HCT116 (cell line): Measurements from ENCODE around the gene KAZN. TPM values are rescaled to one million over a fixed set of nuclear protein-coding genes. Genes with fewer than 3 reads are reported as not detected.

Experiments
- ATAC-seq: fragments of 200-7000 bp; cut with Tn5 transposase; 2 replicates; pipeline ENCODE4 v1.9.1; 2020; ENCODE audit warnings: mild to moderate bottlenecking, moderate library complexity
- BruUV-seq: library from RNA; stranded (reverse); fragments of 400-500 nt; replicated peaks from 2 replicates; lab custom pipeline; 2021; lab: Mats Ljungman, UMichigan
- CTCF ChIA-PET: fragments of 300-600 bp; sonication (Branson Sonifier 250); formaldehyde crosslinking; loops from one replicate; lab custom pipeline; 2021; ENCODE audit warnings: antibody characterized with exemption; lab: Charles Lee
- POLR2A ChIA-PET: fragments of 300-600, 350-600 bp; sonication (Branson Sonifier 250); formaldehyde crosslinking; loops from one replicate; lab custom pipeline; 2021; ENCODE audit warnings: antibody characterized with exemption; lab: Charles Lee
- RAD21 ChIA-PET, 2 experiments: fragments of 300-600 bp; sonication (Branson Sonifier 250); formaldehyde crosslinking; loops; one replicate each; lab custom pipeline; 2023; ENCODE audit warnings: low total read pairs in 2 of 2; ENCODE audit not compliant: uncharacterized antibody in 2 of 2, unreplicated experiment in 2 of 2, low non-redundant PET in 1 of 2; lab: Charles Lee
- DNase-seq: peaks from one replicate; pipeline ENCODE4 v3.0.0-alpha.2; 2010; ENCODE audit warnings: low read depth, low spot score
- H2AFZ ChIP-seq: fragments of 200-600 bp; shearing (Covaris generic), sonication (generic); 2 replicates; pipeline ENCODE4 v1.6.1; 2017; ENCODE audit warnings: low read depth, mixed run types, mixed read lengths, antibody characterized with exemption, low read length; ENCODE audit not compliant: poor library complexity, severe bottlenecking
- H3K27ac ChIP-seq: 2 replicates; pipeline ENCODE4 v1.5.1; 2012; ENCODE audit warnings: low read depth, low read length
- H3K27me3 ChIP-seq: fragments of 200-600 bp; sonication (generic); 2 replicates; pipeline ENCODE4 v1.6.1; 2016; ENCODE audit warnings: mixed run types, low read length, mixed read lengths; ENCODE audit not compliant: insufficient read depth
- H3K36me3 ChIP-seq, 2 experiments: fragments of 200-500 bp in 1 of 2; fragments of 200-600 bp in 1 of 2; sonication (Bioruptor generic) in 1 of 2; sonication (generic) in 1 of 2; 2 replicates each; pipeline versions ENCODE4 v1.5.1 to v1.6.1; 2014 to 2016; ENCODE audit warnings: low read length in 2 of 2, inconsistent platforms in 1 of 2, mixed read lengths in 1 of 2, mixed run types in 1 of 2; ENCODE audit not compliant: insufficient read depth in 2 of 2, control insufficient read depth in 1 of 2
- H3K4me1 ChIP-seq, 2 experiments: fragments of 200-600 bp in 1 of 2; sonication (generic) in 1 of 2; 2 replicates each; pipeline versions ENCODE4 v1.5.1 to v1.6.1; 2012 to 2017; ENCODE audit warnings: low read length in 2 of 2, inconsistent platforms in 1 of 2, mild to moderate bottlenecking in 1 of 2, mixed read lengths in 1 of 2, mixed run types in 1 of 2, moderate library complexity in 1 of 2; ENCODE audit not compliant: insufficient read depth in 2 of 2, control insufficient read depth in 1 of 2
- H3K4me2 ChIP-seq: fragments of 200-600 bp; sonication (generic); 2 replicates; pipeline ENCODE4 v1.6.1; 2017; ENCODE audit warnings: mixed run types, low read length, mixed read lengths
- H3K4me3 ChIP-seq, 2 experiments: fragments of 200-600 bp in 1 of 2; sonication (generic) in 1 of 2; replicated peaks in 1 of 2; 2 replicates each; pipeline ENCODE4 v1.5.1; 2011 to 2016; ENCODE audit warnings: low read length in 2 of 2, control low read depth in 1 of 2, low read depth in 1 of 2, mild to moderate bottlenecking in 1 of 2, mixed read lengths in 1 of 2, mixed run types in 1 of 2
- H3K79me2 ChIP-seq: fragments of 200-600 bp; sonication (generic); 2 replicates; pipeline ENCODE4 v1.6.1; 2017; ENCODE audit warnings: mild to moderate bottlenecking, mixed run types, low read length, moderate library complexity, mixed read lengths; ENCODE audit not compliant: insufficient read depth
- H3K9ac ChIP-seq: fragments of 200-600 bp; sonication (generic); 2 replicates; pipeline ENCODE4 v1.6.1; 2016; ENCODE audit warnings: low read length, mixed read lengths
- H3K9me2 ChIP-seq: fragments of 200-600 bp; sonication (generic), shearing (Covaris generic); 2 replicates; pipeline ENCODE4 v1.6.1; 2017; ENCODE audit warnings: mixed run types, mild to moderate bottlenecking, moderate library complexity; ENCODE audit not compliant: insufficient read depth
- H3K9me3 ChIP-seq, 2 experiments: fragments of 200-500 bp in 1 of 2; fragments of 200-600 bp in 1 of 2; sonication (Bioruptor generic) in 1 of 2; sonication (generic) in 1 of 2; 2 replicates each; pipeline ENCODE4 v1.6.1; 2014 to 2017; ENCODE audit warnings: low read length in 2 of 2, mixed read lengths in 2 of 2, inconsistent platforms in 1 of 2, low read depth in 1 of 2, mild to moderate bottlenecking in 1 of 2, mixed run types in 1 of 2, moderate library complexity in 1 of 2; ENCODE audit not compliant: control insufficient read depth in 1 of 2, insufficient read depth in 1 of 2
- H4K20me1 ChIP-seq: fragments of 200-600 bp; sonication (generic), shearing (Covaris generic); 2 replicates; pipeline ENCODE4 v1.6.1; 2017; ENCODE audit warnings: mixed run types, mild to moderate bottlenecking, moderate library complexity; ENCODE audit not compliant: insufficient read depth
- ATF3 ChIP-seq: IDR thresholded peaks from 2 replicates; pipeline ENCODE4 v1.6.1; 2012
- CBX3 ChIP-seq: IDR thresholded peaks from 2 replicates; pipeline ENCODE4 v1.6.1; 2012; ENCODE audit warnings: low read depth
- CEBPB ChIP-seq: IDR thresholded peaks from 2 replicates; pipeline ENCODE4 v1.6.1; 2012; ENCODE audit warnings: low read depth
- EZH2 ChIP-seq: fragments of 200-600 bp; sonication (generic); IDR thresholded peaks from 2 replicates; pipeline ENCODE4 v1.6.1; 2017; ENCODE audit warnings: antibody characterized with exemption, mixed run types
- EZH2phosphoT487 ChIP-seq: fragments of 200-600 bp; IDR thresholded peaks from 2 replicates; pipeline ENCODE4 v1.6.1; 2018; ENCODE audit warnings: antibody characterized with exemption, borderline replicate concordance
- POLR2A ChIP-seq: IDR thresholded peaks from 2 replicates; pipeline ENCODE4 v1.7.0; 2011; ENCODE audit warnings: borderline replicate concordance; ENCODE audit not compliant: insufficient read depth, insufficient read length; ENCODE audit errors: extremely low read depth
- POLR2AphosphoS5 ChIP-seq: IDR thresholded peaks from 2 replicates; pipeline ENCODE4 v1.6.1; 2011; ENCODE audit warnings: mild to moderate bottlenecking, low read depth, low read length, moderate library complexity
- RAD21 ChIP-seq: IDR thresholded peaks from 2 replicates; pipeline ENCODE4 v1.6.1; 2012; ENCODE audit warnings: low read depth, mild to moderate bottlenecking
- REST ChIP-seq: IDR thresholded peaks from 2 replicates; pipeline ENCODE4 v1.6.1; 2012; ENCODE audit warnings: low read depth
- SIN3A ChIP-seq: IDR thresholded peaks from 2 replicates; pipeline ENCODE4 v1.6.1; 2012; ENCODE audit warnings: low read depth
- SP1 ChIP-seq: IDR thresholded peaks from 2 replicates; pipeline ENCODE4 v1.6.1; 2012; ENCODE audit warnings: low read depth
- TCF7L2 ChIP-seq: IDR thresholded peaks from 2 replicates; pipeline ENCODE4 v1.7.0; 2011; ENCODE audit warnings: borderline replicate concordance, inconsistent platforms; ENCODE audit not compliant: insufficient read depth, insufficient read length; ENCODE audit errors: extremely low read depth
- YY1 ChIP-seq: IDR thresholded peaks from 2 replicates; pipeline ENCODE4 v1.6.1; 2011; ENCODE audit warnings: low read length, low read depth, moderate library complexity, mild to moderate bottlenecking; ENCODE audit not compliant: insufficient replicate concordance; ENCODE audit errors: extremely low read depth
- ZNF274 ChIP-seq: fragments of 200-500 bp; sonication (Bioruptor generic); IDR thresholded peaks from 2 replicates; pipeline ENCODE4 v1.6.1; 2014; ENCODE audit warnings: mild to moderate bottlenecking, low read depth, low read length, inconsistent platforms
- intact Hi-C: fragments of 100-400 bp; cut with micrococcal nuclease; formaldehyde crosslinking; loops from 2 replicates; pipeline ENCODE4 v1.10.0; 2022
- total RNA-seq: library from RNA; stranded (reverse); gene quantifications from one replicate; pipeline ENCODE4 v1.2.1, GENCODE V29; 2021; ENCODE audit not compliant: unreplicated experiment
- TF ChIP-seq, protein P1 (sequence below), 3 experiments: fragments of 200-600 bp in 1 of 3; sonication (generic) in 1 of 3; IDR thresholded peaks in 2 of 3; conservative IDR thresholded peaks in 1 of 3; 2 replicates each; pipeline ENCODE4 v1.5.1; 2012 to 2017; ENCODE audit warnings: low read depth in 2 of 3, low read length in 2 of 3, antibody characterized with exemption in 1 of 3, borderline replicate concordance in 1 of 3, control low read depth in 1 of 3, mild to moderate bottlenecking in 1 of 3, mixed read lengths in 1 of 3, mixed run types in 1 of 3, moderate library complexity in 1 of 3; ENCODE audit not compliant: insufficient read depth in 1 of 3
- TF ChIP-seq, protein P2 (sequence below): IDR thresholded peaks from 2 replicates; pipeline ENCODE4 v1.6.1; 2011; ENCODE audit warnings: mild to moderate bottlenecking, low read length, moderate library complexity; ENCODE audit not compliant: insufficient replicate concordance; ENCODE audit errors: extremely low read depth
- TF ChIP-seq, protein P3 (sequence below): IDR thresholded peaks from 2 replicates; pipeline ENCODE4 v1.6.1; 2012

KAZN gene
- total RNA-seq, 1 experiment from 2014 or later = 13.4 TPM

GRCh38 chr1:15005116-15005515 is 406.6 kb downstream of the KAZN start:
- no peak for DNase-seq
- CTCF ChIA-PET = no interaction called here
- Histone ChIP-seq H3K79me2 (no peaks in the 10 kb centered on the region), H4K20me1 (no peaks in the 10 kb centered on the region), H3K9me3 (peaks cover 0 to 5% of the 10 kb centered on the region in 2 experiments; a peak in 1 of 4 replicates), H3K36me3 (no peaks in the 10 kb centered on the region), H3K4me3 (no peak overlapping the region)
- intact Hi-C loops = no loop called here
- TF ChIP-seq CEBPB (no peak), ATF3 (no peak), RAD21 (no peak), ZNF274 (no peak), REST (no peak), SP1 (no peak), YY1 (no peak), SIN3A (no peak), CBX3 (no peak), EZH2 (no peak), POLR2AphosphoS5 (no peak), POLR2A (no peak), EZH2phosphoT487 (no peak), TCF7L2 (no peak)
- TF ChIP-seq, protein P1, sequence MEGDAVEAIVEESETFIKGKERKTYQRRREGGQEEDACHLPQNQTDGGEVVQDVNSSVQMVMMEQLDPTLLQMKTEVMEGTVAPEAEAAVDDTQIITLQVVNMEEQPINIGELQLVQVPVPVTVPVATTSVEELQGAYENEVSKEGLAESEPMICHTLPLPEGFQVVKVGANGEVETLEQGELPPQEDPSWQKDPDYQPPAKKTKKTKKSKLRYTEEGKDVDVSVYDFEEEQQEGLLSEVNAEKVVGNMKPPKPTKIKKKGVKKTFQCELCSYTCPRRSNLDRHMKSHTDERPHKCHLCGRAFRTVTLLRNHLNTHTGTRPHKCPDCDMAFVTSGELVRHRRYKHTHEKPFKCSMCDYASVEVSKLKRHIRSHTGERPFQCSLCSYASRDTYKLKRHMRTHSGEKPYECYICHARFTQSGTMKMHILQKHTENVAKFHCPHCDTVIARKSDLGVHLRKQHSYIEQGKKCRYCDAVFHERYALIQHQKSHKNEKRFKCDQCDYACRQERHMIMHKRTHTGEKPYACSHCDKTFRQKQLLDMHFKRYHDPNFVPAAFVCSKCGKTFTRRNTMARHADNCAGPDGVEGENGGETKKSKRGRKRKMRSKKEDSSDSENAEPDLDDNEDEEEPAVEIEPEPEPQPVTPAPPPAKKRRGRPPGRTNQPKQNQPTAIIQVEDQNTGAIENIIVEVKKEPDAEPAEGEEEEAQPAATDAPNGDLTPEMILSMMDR (IDR thresholded peaks at IDR 0.05 in 2 of 3, conservative IDR thresholded peaks at IDR 0.05 in 1 of 3; ENCODE audit: borderline replicate concordance in 1 of 3, insufficient read depth in 1 of 3, low read depth in 2 of 3, low read length in 2 of 3) = no peak
- TF ChIP-seq, protein P2, sequence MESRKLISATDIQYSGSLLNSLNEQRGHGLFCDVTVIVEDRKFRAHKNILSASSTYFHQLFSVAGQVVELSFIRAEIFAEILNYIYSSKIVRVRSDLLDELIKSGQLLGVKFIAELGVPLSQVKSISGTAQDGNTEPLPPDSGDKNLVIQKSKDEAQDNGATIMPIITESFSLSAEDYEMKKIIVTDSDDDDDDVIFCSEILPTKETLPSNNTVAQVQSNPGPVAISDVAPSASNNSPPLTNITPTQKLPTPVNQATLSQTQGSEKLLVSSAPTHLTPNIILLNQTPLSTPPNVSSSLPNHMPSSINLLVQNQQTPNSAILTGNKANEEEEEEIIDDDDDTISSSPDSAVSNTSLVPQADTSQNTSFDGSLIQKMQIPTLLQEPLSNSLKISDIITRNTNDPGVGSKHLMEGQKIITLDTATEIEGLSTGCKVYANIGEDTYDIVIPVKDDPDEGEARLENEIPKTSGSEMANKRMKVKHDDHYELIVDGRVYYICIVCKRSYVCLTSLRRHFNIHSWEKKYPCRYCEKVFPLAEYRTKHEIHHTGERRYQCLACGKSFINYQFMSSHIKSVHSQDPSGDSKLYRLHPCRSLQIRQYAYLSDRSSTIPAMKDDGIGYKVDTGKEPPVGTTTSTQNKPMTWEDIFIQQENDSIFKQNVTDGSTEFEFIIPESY = no peak
- TF ChIP-seq, protein P3, sequence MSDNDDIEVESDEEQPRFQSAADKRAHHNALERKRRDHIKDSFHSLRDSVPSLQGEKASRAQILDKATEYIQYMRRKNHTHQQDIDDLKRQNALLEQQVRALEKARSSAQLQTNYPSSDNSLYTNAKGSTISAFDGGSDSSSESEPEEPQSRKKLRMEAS = no peak
- TF ChIP-seq, all 23 proteins: peak for 0
- no peak for ATAC-seq
- no peak overlapping the region for H3K27ac ChIP-seq
- no peaks in the 10 kb centered on the region for H3K27me3 ChIP-seq
- POLR2A ChIA-PET = no interaction called here
- no peak overlapping the region for H3K9ac ChIP-seq
- no peaks in the 10 kb centered on the region for H3K9me2 ChIP-seq
- no TSS peak for BruUV-seq
- RAD21 ChIA-PET = no interaction called here
- no peak overlapping the region for H3K4me2 ChIP-seq
- H3K4me1 ChIP-seq = no peaks in the 10 kb centered on the region
- H2AFZ ChIP-seq = no peak overlapping the region
